Subcutaneous adipose tissue (tissue), 4 donors: ENCODE data around the gene CSTB. TPM values are rescaled to one million over a fixed set of nuclear protein-coding genes. Genes with fewer than 3 reads are reported as not detected.

Source experiments
- total RNA-seq, 4 donors: library from RNA; depleted of rRNA; stranded (reverse); fragments of >200 nt; gene quantifications; one replicate each; pipeline ENCODE4 v1.1.0, GENCODE V29; 2016
- TF ChIP-seq, protein P1 (sequence below): fragments of 450-650 bp; IDR thresholded peaks from one replicate; pipeline ENCODE4 v1.5.1; 2016; ENCODE audit warnings: low read depth, mild to moderate bottlenecking, control low read depth, antibody characterized with exemption, moderate library complexity

The CSTB gene
- total RNA-seq, 4 donors from 2014 or later = 14.5 to 61.4 (median 34.9) TPM

DNA sequence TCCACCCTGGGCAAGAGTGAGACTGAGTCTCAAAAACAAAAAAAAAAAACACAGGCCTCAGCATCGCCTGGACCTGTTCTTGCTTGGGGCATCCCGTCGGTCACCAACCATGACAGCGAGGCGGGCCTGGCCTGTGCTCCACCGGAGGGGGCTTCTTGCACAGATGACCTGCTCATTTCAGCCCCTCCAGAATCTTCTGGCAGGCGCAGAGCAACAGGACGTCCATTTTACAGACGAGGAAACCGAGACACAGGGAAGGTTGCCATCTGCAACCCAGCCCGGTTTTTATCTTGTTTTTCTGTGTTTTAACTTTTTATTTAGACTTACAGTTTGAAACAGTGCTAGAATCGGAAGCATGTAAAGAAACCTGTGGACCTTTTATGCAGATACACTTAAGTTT is 918 bp downstream of the CSTB start:
- TF ChIP-seq, protein P1, sequence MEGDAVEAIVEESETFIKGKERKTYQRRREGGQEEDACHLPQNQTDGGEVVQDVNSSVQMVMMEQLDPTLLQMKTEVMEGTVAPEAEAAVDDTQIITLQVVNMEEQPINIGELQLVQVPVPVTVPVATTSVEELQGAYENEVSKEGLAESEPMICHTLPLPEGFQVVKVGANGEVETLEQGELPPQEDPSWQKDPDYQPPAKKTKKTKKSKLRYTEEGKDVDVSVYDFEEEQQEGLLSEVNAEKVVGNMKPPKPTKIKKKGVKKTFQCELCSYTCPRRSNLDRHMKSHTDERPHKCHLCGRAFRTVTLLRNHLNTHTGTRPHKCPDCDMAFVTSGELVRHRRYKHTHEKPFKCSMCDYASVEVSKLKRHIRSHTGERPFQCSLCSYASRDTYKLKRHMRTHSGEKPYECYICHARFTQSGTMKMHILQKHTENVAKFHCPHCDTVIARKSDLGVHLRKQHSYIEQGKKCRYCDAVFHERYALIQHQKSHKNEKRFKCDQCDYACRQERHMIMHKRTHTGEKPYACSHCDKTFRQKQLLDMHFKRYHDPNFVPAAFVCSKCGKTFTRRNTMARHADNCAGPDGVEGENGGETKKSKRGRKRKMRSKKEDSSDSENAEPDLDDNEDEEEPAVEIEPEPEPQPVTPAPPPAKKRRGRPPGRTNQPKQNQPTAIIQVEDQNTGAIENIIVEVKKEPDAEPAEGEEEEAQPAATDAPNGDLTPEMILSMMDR = no peak

DNA sequence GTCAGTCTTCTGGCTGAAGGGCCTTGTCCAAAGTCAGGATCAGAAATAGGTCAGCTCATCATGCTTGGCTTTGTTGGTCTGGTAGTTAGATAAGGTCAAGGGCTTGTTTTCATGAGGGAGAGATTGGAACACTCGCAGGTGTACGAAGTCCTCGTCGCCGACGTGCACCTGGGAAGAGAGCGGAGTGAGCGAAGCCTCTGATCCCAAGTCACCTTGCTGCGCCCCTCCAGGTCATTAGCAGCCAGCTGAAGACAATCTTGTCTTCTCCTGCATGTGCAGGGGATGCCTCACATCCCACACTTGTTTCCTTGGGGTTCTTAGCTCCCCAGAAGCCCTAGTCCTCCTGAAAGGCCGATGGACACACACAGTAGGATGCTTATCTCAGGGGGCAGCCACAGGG is 1.9 kb downstream of the CSTB start:
- TF ChIP-seq, protein P1 = no peak

DNA sequence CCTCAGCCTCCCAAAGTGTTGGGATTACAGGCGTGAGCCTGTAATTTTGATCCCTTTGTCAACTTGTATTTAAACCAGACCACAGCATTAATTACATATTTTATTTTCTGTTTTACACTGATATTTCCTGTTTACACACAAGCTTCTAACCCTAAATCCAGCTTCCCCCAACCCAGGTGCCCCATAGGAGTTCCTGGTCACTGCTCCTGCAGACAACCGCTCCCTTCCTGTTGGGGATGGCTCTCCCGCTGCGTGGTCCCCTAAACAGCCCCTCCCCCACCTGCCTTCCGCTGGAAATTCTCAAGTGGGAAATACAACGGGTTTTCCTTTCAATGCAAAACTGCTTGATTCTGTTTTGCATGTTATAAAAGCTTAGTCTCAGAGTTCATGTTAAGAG is 3.7 kb downstream of the CSTB start:
- TF ChIP-seq, protein P1 = no peak

DNA sequence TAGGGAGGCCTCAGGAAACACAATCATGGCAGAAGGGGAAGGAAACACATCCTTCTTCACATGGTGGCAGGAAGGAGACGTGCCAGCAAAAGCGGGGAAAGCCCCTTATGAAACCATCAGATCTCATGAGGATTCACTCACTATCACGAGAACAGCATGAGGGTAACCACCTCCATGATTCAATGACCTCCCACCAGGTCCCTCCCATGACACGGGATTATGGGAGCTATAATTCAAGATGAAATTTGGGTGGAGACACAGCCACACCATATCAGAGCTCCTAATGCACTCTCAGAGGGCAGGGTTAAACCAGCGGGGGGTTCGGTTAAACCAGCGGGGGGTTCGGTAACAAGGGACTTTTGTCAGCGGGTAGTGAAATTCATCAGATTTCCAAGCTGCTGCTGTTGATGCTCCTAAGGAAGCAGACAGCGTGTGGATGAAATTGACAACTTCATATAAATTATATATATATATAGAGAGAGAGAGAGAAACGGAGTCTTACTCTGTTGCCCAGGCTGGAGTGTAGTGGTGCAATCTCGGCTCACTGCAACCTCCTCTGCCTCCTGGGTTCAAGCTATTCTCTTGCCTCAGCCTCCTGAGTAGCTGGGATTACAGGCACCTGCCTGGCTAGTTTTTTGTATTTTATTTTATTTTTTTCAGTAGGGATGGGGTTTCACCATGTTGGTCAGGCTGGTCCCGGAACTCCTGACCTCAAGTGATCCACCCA is 4.2 kb downstream of the CSTB start:
- TF ChIP-seq, protein P1 = no peak

DNA sequence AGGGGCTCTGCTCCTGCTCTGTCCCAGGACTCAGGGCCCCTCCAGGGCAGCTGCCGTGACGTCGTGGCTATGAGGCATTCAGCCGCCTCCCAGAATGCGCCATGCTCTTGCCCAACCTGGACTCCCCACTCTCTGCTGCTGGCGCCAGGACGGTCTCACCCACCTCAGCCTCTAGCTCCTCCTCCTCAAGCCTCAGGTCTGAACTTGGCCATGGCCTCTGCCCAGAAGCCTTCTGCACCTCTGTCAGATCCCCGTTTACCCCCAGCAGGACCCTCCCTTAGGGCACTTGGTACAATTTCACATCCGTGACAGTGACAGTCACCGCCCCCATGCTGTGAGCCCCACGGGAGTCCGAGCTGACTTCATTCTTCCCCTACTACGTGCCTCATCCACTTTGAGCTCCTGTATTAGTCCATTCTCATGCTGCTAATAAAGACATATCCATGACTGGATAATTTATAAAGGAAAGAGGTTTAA is 4.9 kb downstream of the CSTB start:
- TF ChIP-seq, protein P1 = no peak

DNA sequence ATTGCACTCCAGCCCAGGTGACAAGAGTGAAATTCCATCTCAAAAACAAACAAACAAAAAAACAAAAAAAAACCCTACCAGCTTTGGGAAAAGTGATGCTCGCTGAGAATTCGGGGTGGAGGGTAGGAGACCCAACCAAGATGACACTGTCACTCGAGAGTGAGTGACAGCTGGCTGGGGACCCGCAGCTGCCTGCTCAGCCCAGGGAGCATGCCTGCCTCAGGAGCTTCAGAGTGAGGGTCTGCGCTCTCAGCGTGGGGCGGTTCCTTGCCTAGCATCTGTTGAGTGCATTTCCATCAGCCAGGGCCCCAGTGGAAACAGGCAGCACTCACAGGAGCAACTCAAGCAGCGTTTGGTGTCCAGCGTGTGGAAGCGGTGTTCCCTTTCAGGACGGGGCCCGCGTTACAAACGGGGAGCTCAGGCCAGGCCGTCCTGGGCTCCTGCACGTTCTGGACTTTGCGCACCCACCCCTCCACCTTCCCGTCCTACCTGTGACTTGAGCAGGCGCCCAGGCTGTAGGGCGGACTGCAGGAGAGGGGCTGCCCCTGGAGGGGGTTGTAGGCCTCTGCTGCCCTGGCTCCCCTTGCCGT is 5.9 kb downstream of the CSTB start:
- TF ChIP-seq, protein P1 = no peak

DNA sequence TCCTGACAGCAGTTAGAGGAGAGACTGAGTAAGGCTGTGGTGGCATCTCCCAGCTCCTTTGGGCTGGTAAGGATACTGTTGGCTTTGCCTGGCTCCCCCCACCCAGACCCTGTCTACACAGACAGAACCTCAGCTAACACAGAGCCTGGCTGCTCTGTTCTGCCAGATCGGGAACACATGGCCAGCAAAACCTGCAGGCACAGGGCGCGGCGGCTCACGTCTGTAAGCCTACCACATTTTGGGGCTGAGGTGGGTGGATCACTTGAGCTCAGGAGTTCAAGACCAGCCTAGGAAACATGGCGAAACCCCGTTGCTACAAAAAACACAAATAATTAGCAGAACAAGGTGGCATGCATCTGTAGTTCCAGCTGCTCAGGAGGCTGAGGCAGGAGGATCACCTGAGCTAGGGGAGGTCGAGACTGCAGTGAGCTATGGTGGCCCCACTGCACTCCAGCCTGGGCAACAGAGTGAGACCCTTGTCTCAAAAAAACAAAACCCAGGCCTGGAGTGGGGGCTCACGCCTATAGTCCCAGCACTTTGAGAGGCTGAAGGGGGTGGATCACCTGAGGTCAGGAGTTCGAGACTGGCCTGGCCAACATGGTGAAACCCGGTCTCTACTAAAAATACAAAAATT is 6.7 kb downstream of the CSTB start:
- TF ChIP-seq, protein P1 = no peak
